Hepatocyte (in vitro differentiated cells): Measurements from ENCODE around the gene PDIA2. TPM values are rescaled to one million over a fixed set of nuclear protein-coding genes. Genes with fewer than 3 reads are reported as not detected.

Source experiments
- DNase-seq: peaks from one replicate; pipeline ENCODE4 v3.0.0-alpha.2; 2016; ENCODE audit warnings: low spot score
- H2AFZ ChIP-seq: fragments of 200-600 bp; sonication (generic); 2 replicates; pipeline ENCODE4 v1.6.0; 2016; ENCODE audit warnings: antibody characterized with exemption, mild to moderate bottlenecking
- H3K27ac ChIP-seq: fragments of 200-600 bp; sonication (generic); 2 replicates; pipeline ENCODE4 v1.5.1; 2016; ENCODE audit warnings: mild to moderate bottlenecking
- H3K27me3 ChIP-seq: fragments of 200-600 bp; sonication (generic); 2 replicates; pipeline ENCODE4 v1.6.1; 2016
- H3K36me3 ChIP-seq: fragments of 200-600 bp; sonication (generic); replicated peaks from 2 replicates; pipeline ENCODE4 v1.5.1; 2016; ENCODE audit warnings: low read depth; ENCODE audit not compliant: insufficient read depth
- H3K4me1 ChIP-seq: fragments of 200-600 bp; sonication (generic); 2 replicates; pipeline ENCODE4 v1.5.1; 2016; ENCODE audit warnings: mild to moderate bottlenecking, moderate library complexity; ENCODE audit not compliant: insufficient read depth
- H3K4me2 ChIP-seq: fragments of 200-600 bp; sonication (generic); 2 replicates; pipeline ENCODE4 v1.6.0; 2016
- H3K4me3 ChIP-seq: fragments of 200-600 bp; sonication (generic); 2 replicates; pipeline ENCODE4 v1.5.1; 2016; ENCODE audit warnings: mild to moderate bottlenecking
- H3K79me2 ChIP-seq: fragments of 200-600 bp; sonication (generic); 2 replicates; pipeline ENCODE4 v1.6.0; 2017; ENCODE audit warnings: mild to moderate bottlenecking
- H3K9me2 ChIP-seq: fragments of 200-600 bp; sonication (generic); replicated peaks from 2 replicates; pipeline ENCODE4 v1.6.0; 2017; ENCODE audit warnings: mild to moderate bottlenecking; ENCODE audit not compliant: insufficient read depth
- H3K9me3 ChIP-seq: fragments of 200-600 bp; sonication (generic); 2 replicates; pipeline ENCODE4 v1.5.1; 2016; ENCODE audit warnings: low read depth, mild to moderate bottlenecking
- H4K20me1 ChIP-seq: fragments of 200-600 bp; sonication (generic); 2 replicates; pipeline ENCODE4 v1.6.0; 2016; ENCODE audit warnings: mild to moderate bottlenecking; ENCODE audit not compliant: insufficient read depth, poor library complexity, severe bottlenecking
- EZH2 ChIP-seq: fragments of 200-600 bp; sonication (generic); IDR thresholded peaks from 2 replicates; pipeline ENCODE4 v1.6.1; 2016; ENCODE audit warnings: antibody characterized with exemption, mild to moderate bottlenecking, borderline replicate concordance
- EZH2phosphoT487 ChIP-seq: fragments of 200-600 bp; sonication (generic); IDR thresholded peaks from one replicate; pipeline ENCODE4 v1.6.1; 2018; ENCODE audit warnings: antibody characterized with exemption, mild to moderate bottlenecking, low read depth, moderate library complexity; ENCODE audit not compliant: unreplicated experiment, severe bottlenecking
- WGBS: methylation state at CpG from one replicate; pipeline ENCODE4 v1.1.6; 2016; ENCODE audit warnings: low lambda C conversion rate; ENCODE audit errors: missing lambda C conversion rate; 5-methylcytosine and 5-hydroxymethylcytosine counted together
- polyA plus RNA-seq: library from polyadenylated mRNA; unstranded; fragments of >200 nt; fragmentation: Nextera tagmentation; extraction: Ambion mirVana; gene quantifications from 2 replicates; pipeline ENCODE4 v1.2.1, GENCODE V29; 2016
- total RNA-seq: library from RNA; depleted of rRNA; stranded (reverse); fragments of >200 nt; gene quantifications from 2 replicates; pipeline ENCODE4 v1.2.3, GENCODE V29; 2014
- TF ChIP-seq, protein P1 (sequence below): fragments of 200-600 bp; sonication (generic); IDR thresholded peaks from 2 replicates; pipeline ENCODE4 v1.5.1; 2016; ENCODE audit warnings: antibody characterized with exemption, mild to moderate bottlenecking; ENCODE audit not compliant: poor library complexity

The PDIA2 gene
- total and polyA plus RNA-seq, 2 experiments from 2014 or later = 0.47 TPM; not detected in 1

- WGBS = over 99% methylated on average over 12 of the region's 12 CpGs
- H3K79me2 ChIP-seq = peaks cover 59% of the 10 kb centered on the region
- H3K4me3 ChIP-seq = no peak overlapping the region
- no peak overlapping the region for H3K4me2 ChIP-seq
- H3K9me2 ChIP-seq = no peaks in the 10 kb centered on the region
- H3K4me1 ChIP-seq = peaks cover 13% of the 10 kb centered on the region
- DNase-seq = no peak
- no peaks in the 10 kb centered on the region for H4K20me1 ChIP-seq
- no peak overlapping the region for H2AFZ ChIP-seq
- H3K27me3 ChIP-seq = no peaks in the 10 kb centered on the region
- H3K27ac ChIP-seq = no peak overlapping the region
- no peaks in the 10 kb centered on the region for H3K9me3 ChIP-seq
- no peak for TF ChIP-seq EZH2phosphoT487
- no peak for TF ChIP-seq EZH2
- TF ChIP-seq, protein P1, sequence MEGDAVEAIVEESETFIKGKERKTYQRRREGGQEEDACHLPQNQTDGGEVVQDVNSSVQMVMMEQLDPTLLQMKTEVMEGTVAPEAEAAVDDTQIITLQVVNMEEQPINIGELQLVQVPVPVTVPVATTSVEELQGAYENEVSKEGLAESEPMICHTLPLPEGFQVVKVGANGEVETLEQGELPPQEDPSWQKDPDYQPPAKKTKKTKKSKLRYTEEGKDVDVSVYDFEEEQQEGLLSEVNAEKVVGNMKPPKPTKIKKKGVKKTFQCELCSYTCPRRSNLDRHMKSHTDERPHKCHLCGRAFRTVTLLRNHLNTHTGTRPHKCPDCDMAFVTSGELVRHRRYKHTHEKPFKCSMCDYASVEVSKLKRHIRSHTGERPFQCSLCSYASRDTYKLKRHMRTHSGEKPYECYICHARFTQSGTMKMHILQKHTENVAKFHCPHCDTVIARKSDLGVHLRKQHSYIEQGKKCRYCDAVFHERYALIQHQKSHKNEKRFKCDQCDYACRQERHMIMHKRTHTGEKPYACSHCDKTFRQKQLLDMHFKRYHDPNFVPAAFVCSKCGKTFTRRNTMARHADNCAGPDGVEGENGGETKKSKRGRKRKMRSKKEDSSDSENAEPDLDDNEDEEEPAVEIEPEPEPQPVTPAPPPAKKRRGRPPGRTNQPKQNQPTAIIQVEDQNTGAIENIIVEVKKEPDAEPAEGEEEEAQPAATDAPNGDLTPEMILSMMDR = no peak
- H3K36me3 ChIP-seq = no peaks in the 10 kb centered on the region
Observed at GRCh38 chr16:247027-247426, 35.9 kb upstream of the PDIA2 start.

DNA sequence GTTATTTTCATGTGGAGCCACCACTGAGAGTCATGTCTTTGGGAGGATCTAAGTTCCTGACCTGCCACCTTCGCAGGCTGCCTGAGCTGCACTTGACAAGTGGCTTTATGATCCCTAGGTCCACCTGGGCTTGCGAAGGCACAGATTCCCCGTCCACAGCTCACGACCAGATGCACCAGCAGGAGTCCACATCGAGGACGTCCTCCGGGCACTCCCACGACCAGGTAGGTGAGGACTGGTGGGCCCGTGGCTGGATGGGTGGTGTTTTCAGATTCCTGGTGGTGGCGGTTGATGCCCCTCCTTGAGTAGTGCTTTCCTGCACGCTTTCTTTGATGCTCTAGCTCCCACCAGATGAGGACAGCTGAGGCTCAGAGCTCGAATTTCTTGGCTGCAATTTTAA lies 33.5 kb upstream of the PDIA2 start:
- H3K4me3 ChIP-seq = no peak overlapping the region

DNA sequence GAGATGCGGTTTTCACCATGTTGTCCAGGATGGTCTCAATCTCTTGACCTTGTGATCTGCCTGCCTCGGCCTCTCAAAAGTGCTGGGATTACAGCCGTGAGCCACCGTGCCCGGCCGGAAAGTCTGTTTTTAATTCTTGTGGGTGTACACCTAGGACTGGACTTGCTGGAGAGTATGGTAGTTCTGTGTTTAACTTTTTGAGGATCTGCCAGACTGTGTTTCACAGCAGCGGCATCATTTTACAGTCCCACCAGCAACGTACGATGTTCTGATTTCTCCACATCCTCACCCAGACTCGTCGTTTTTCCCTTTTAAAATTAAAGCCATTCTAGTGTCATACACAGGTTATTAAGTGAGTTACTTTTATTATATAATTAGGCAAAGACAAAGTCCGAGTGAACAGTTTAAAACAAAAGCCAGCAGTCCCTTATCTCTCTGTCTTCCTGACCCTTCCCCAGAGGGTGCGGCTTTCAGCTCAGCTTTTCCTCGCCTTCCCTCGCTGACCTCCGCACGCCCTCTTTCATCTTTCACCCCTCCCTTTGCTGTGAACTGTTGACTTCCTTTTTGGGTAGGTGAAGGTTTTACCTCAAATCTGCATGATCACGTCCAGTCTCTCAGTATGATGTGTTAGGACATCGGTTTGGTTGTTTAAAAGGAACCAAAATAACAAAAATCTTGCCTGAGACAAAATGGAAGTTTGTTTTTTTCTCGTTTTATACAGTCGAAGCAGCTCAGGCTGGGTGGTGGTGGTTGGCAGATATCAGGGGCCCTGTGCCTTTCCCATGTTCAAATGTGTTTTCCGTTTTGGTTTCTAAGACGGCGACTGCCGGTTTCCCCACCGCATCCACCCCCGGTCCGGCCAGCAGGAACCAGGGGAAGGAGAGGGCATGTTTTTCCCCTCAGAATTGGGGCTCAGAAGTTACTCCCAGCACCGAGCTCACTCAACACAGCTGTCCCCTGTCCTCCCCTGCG lies 30.3 kb upstream of the PDIA2 start:
- no peaks in the 10 kb centered on the region for H3K36me3 ChIP-seq
- 51% methylated on average over 30 of the region's 30 CpGs for WGBS
- H3K27ac ChIP-seq = peak overlapping the region; percentile 54

More for the DNA sequence above, 33.5 kb upstream of the PDIA2 start:
- Histone ChIP-seq H3K36me3 (no peaks in the 10 kb centered on the region), H3K4me2 (no peak overlapping the region), H3K9me2 (no peaks in the 10 kb centered on the region), H3K79me2 (peaks cover 42% of the 10 kb centered on the region), H4K20me1 (no peaks in the 10 kb centered on the region), H3K27ac (no peak overlapping the region), H2AFZ (no peak overlapping the region), H3K9me3 (no peaks in the 10 kb centered on the region), H3K4me1 (peaks cover 15% of the 10 kb centered on the region), H3K27me3 (no peaks in the 10 kb centered on the region)
- TF ChIP-seq EZH2 = no peak
- TF ChIP-seq, protein P1 = no peak
- no peak for DNase-seq
- WGBS = 90% methylated on average over 12 of the region's 12 CpGs

More for the DNA sequence above, 30.3 kb upstream of the PDIA2 start:
- Histone ChIP-seq H3K9me3 (no peaks in the 10 kb centered on the region), H3K79me2 (peaks cover 17% of the 10 kb centered on the region), H3K4me1 (peaks cover 15% of the 10 kb centered on the region), H3K9me2 (no peaks in the 10 kb centered on the region), H3K4me3 (no peak overlapping the region), H3K4me2 (peak overlapping the region; percentile 52), H3K27me3 (no peaks in the 10 kb centered on the region), H2AFZ (no peak overlapping the region), H4K20me1 (no peaks in the 10 kb centered on the region)
- DNase-seq = peak; percentile 46
- no peak for TF ChIP-seq EZH2
- no peak for TF ChIP-seq EZH2phosphoT487
- TF ChIP-seq, protein P1 = no peak
